K562 (cell line): ENCODE results near the gene HGS. TPM values are rescaled to one million over a fixed set of nuclear protein-coding genes. Genes with fewer than 3 reads are reported as not detected.

Experiments used
- ATAC-seq: fragments of 200-7000 bp; cut with Tn5 transposase; 3 replicates; pipeline ENCODE4 v1.9.1; 2020; ENCODE audit warnings: moderate library complexity
- BruUV-seq: library from RNA; stranded (reverse); fragments of 400-500 nt; replicated peaks from 2 replicates; lab custom pipeline; 2021; lab: Mats Ljungman, UMichigan
- CTCF ChIA-PET: fragments of 300-600 bp; formaldehyde crosslinking; extraction: SDS; loops from one replicate; lab custom pipeline; 2021; ENCODE audit warnings: low intra/inter-chr PET ratio; lab: Yijun Ruan, JAX
- POLR2A ChIA-PET: fragments of 300-600, 350-650 bp; sonication (Branson Sonifier 250); formaldehyde crosslinking; extraction: SDS; loops from one replicate; lab custom pipeline; 2021; ENCODE audit warnings: antibody characterized with exemption, inconsistent platforms; lab: Yijun Ruan, JAX
- DNase-seq, 4 experiments: peaks; one replicate each; pipeline versions ENCODE4 v3.0.0 to v3.0.0-alpha.2; 2011 to 2018; ENCODE audit warnings: low spot score in 3 of 4, mixed read lengths in 3 of 4; ENCODE audit errors: extremely low read depth in 1 of 4
- FAIRE-seq: peaks from 2 replicates; lab custom pipeline; 2011; peaks lifted over from hg19 to GRCh38; lab: Jason Lieb, UNC
- H2AFZ ChIP-seq: 2 replicates; pipeline ENCODE4 v1.6.0; 2011; ENCODE audit warnings: low read depth, low read length, control low read depth, inconsistent platforms
- H3K27ac ChIP-seq: fragments of 200-600 bp; 3 replicates; pipeline ENCODE4 v1.8.0; 2011; ENCODE audit warnings: low read depth, mild to moderate bottlenecking, control low read depth, inconsistent platforms, low read length, moderate library complexity, mixed read lengths; ENCODE audit errors: extremely low read depth
- H3K27me3 ChIP-seq, 2 experiments: fragments of 300-600 bp in 1 of 2; 2 replicates in 1 of 2; 3 replicates in 1 of 2; pipeline versions ENCODE4 v1.6.0 to v1.8.0; 2011; ENCODE audit warnings: inconsistent platforms in 2 of 2, low read length in 2 of 2, mild to moderate bottlenecking in 1 of 2, mixed read lengths in 1 of 2, moderate library complexity in 1 of 2; ENCODE audit not compliant: control insufficient read depth in 2 of 2, insufficient read depth in 2 of 2
- H3K36me3 ChIP-seq: fragments of 300-600 bp; 3 replicates; pipeline ENCODE4 v1.8.0; 2011; ENCODE audit warnings: mild to moderate bottlenecking, low read length, inconsistent platforms; ENCODE audit not compliant: control insufficient read depth, insufficient read depth
- H3K4me1 ChIP-seq, 2 experiments: fragments of 200-600 bp in 1 of 2; replicated peaks in 1 of 2; 2 replicates in 1 of 2; 3 replicates in 1 of 2; pipeline versions ENCODE4 v1.5.1 to v1.8.0; 2011; ENCODE audit warnings: inconsistent platforms in 2 of 2, low read length in 2 of 2, mild to moderate bottlenecking in 1 of 2, mixed read lengths in 1 of 2, moderate library complexity in 1 of 2; ENCODE audit not compliant: control insufficient read depth in 2 of 2, insufficient read depth in 2 of 2
- H3K4me2 ChIP-seq: 2 replicates; pipeline ENCODE4 v1.6.1; 2011; ENCODE audit warnings: low read length, control low read depth, inconsistent platforms, mixed read lengths; ENCODE audit not compliant: insufficient read depth
- H3K4me3 ChIP-seq: fragments of 200-600 bp; sonication (generic), shearing (Covaris generic); 2 replicates; pipeline ENCODE4 v1.5.1; 2016; ENCODE audit warnings: control low read depth, inconsistent platforms
- H3K79me2 ChIP-seq: fragments of 200-600 bp; 3 replicates; pipeline ENCODE4 v1.8.0; 2011; ENCODE audit warnings: low read length, inconsistent platforms; ENCODE audit not compliant: control insufficient read depth, insufficient read depth
- H3K9ac ChIP-seq, 2 experiments: 2 replicates each; pipeline versions ENCODE4 v1.6.0 to v1.6.1; 2011; ENCODE audit warnings: low read depth in 2 of 2, low read length in 2 of 2, control low read depth in 1 of 2, inconsistent platforms in 1 of 2, mild to moderate bottlenecking in 1 of 2, mixed read lengths in 1 of 2; ENCODE audit not compliant: insufficient read depth in 1 of 2
- H3K9me1 ChIP-seq: one replicate; pipeline ENCODE4 v1.6.0; 2011; ENCODE audit warnings: inconsistent platforms, mild to moderate bottlenecking, low read length, moderate library complexity; ENCODE audit not compliant: control insufficient read depth, insufficient read depth
- H3K9me3 ChIP-seq: replicated peaks from 2 replicates; pipeline ENCODE4 v1.5.1; 2011; ENCODE audit warnings: low read depth, low read length, inconsistent platforms; ENCODE audit not compliant: control insufficient read depth, insufficient read depth
- H4K20me1 ChIP-seq: replicated peaks from 2 replicates; pipeline ENCODE4 v1.6.1; 2011; ENCODE audit warnings: low read length, inconsistent platforms, mixed read lengths; ENCODE audit not compliant: control insufficient read depth, insufficient read depth
- NR0B1 ChIP-seq: fragments of 450-650 bp; IDR thresholded peaks from one replicate; pipeline ENCODE4 v1.6.1; 2018; ENCODE audit warnings: mild to moderate bottlenecking, moderate library complexity; ENCODE audit not compliant: partially characterized antibody
- RBFOX2 ChIP-seq: fragments of 200-400 bp; formaldehyde crosslinking; IDR thresholded peaks from 2 replicates; pipeline ENCODE4 v1.6.1; 2017; ENCODE audit warnings: low read depth, mild to moderate bottlenecking, low read length, moderate library complexity
- WGBS: fragments of 100-300 bp; shearing (Covaris generic); methylation state at CpG from one replicate; pipeline ENCODE4 v1.1.6; 2016; ENCODE audit warnings: low coverage, mixed read lengths; ENCODE audit not compliant: insufficient coverage; ENCODE audit errors: missing lambda C conversion rate; 5-methylcytosine and 5-hydroxymethylcytosine counted together
- in situ Hi-C: fragments of 300-500 bp; cut with MboI; formaldehyde crosslinking; loops from 4 replicates; pipeline ENCODE4 v1.15.0; 2018; ENCODE audit warnings: inconsistent platforms, mixed read lengths
- intact Hi-C: fragments of 100-400 bp; cut with micrococcal nuclease; formaldehyde crosslinking; loops from 2 replicates; pipeline ENCODE4 v1.14.2; 2022
- polyA plus RNA-seq, 8 experiments: library from polyadenylated mRNA; depleted of rRNA in 4 of 8; stranded (reverse) in 5 of 8; unstranded in 3 of 8; fragments of >200 nt; fragmentation: Nextera tagmentation in 2 of 8; fragmentation: Illumina TruSeq in 1 of 8; extraction: Ambion mirVana in 2 of 8; extraction: Trizol in 1 of 8; gene quantifications; 2 replicates each; pipeline versions ENCODE4 v1.2.1 to v1.2.3, GENCODE V29; 2011 to 2014; ENCODE audit warnings: inconsistent platforms in 1 of 8, missing spikeins in 1 of 8
- total RNA-seq, 7 experiments: library from RNA; depleted of rRNA in 6 of 7; stranded (reverse); fragments of >200 nt in 6 of 7; fragmentation: Illumina TruSeq in 2 of 7; extraction: Trizol in 2 of 7; gene quantifications; 2 replicates each; pipeline versions ENCODE4 v1.2.1 to v1.2.3, GENCODE V29; 2011 to 2021; ENCODE audit warnings: low replicate concordance in 1 of 7

Gene HGS
- total and polyA plus RNA-seq, 9 of the 15 experiments (the other 6 are each of a cell fraction or from before 2014, with no cell fraction given): 3.9 to 176 (median 77.1) TPM

GRCh38 chr17:81686614-81687013 is 2.8 kb downstream of the HGS start:
- H3K79me2 ChIP-seq: peaks cover 54% of the 10 kb centered on the region
- 99% methylated on average over 16 of the region's 20 CpGs for WGBS
- H3K4me2 ChIP-seq: no peak overlapping the region
- intact Hi-C loops (no loop called here), in situ Hi-C loops (no loop called here)
- no peaks in the 10 kb centered on the region for H3K27me3 ChIP-seq
- H3K36me3 ChIP-seq: peaks cover 72% of the 10 kb centered on the region; the same call in 2 of the 3 replicates
- H3K27ac ChIP-seq: no peak overlapping the region; the same call in 2 of the 3 replicates
- ATAC-seq: no peak
- peaks cover 13 to 72% of the 10 kb centered on the region in 2 experiments for H3K4me1 ChIP-seq
- H3K9ac ChIP-seq: peak overlapping the region in 1 of 2 experiments; percentile 50; a peak in 1 of 4 replicates
- CTCF ChIA-PET: no interaction called here
- H3K4me3 ChIP-seq: no peak overlapping the region
- no TSS peak for BruUV-seq
- peaks cover 9% of the 10 kb centered on the region for H3K9me1 ChIP-seq
- no peaks in the 10 kb centered on the region for H3K9me3 ChIP-seq
- peaks cover 16% of the 10 kb centered on the region; the same call in 1 of the 2 replicates for H4K20me1 ChIP-seq
- TF ChIP-seq RBFOX2 (peak; percentile 44; the same call in 1 of the 2 replicates), NR0B1 (no peak)
- POLR2A ChIA-PET: no interaction called here
- no peak for FAIRE-seq
- H2AFZ ChIP-seq: no peak overlapping the region
- no peak for DNase-seq
